DMS79 (cell line): Measurements from ENCODE around the gene TNNT3.
A peak's percentile ranks its signal among the peaks of the same experiment; 100 is the strongest.
"Not testable (repeated sequence)": the region's sequence is repeated elsewhere in the genome, so short reads cannot be mapped to it uniquely, and the experiment has no call there.

Source experiments
- DNase-seq: peaks from one replicate; lab custom pipeline; 2025; lab: John Stamatoyannopoulos, UW

The TNNT3 gene

DNA sequence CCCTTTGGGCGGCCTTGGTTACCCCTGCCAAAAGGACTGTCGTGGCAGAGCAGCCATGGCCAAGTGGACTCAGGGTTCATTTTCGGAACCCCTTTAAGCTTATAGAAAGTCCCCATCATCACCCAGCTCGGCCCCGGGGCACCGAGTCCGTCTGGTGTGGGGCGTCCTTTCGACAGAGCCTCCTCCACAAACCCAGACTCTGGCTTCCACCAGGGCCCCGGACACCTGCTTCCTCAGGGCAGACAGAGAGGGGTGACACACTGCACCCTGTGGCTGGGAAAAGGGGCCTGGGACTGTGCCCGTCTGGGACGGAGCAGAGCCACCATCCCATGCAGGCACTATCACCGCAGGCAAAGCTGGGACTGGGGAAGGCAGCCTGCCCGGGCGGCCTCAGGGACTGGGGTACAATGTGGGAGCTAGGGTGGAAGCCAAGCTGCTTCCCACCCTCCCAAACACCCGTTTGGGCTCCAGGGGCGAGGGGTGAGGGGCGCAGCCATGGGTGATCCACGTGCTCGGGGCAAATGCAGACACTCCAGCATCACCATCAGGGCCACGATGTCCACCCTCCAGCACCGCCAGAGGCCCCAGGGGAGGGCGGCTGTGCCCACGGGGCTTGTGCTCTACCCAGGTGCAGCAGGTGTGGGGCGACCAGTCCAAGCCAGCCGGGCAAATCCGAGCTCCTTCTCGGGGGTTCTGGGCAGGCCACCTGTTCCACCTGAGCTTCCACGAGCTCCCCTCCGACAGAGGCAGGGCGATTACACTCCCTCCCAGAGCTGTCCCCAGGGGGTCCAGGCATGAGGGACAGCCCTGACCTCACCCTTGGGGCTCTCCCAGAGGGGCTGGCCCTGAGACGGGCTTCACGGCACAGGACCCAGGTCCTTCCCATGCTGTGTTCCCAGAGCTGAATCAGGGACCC lies 15.9 kb downstream of the TNNT3 start:
- DNase-seq = no peak

DNA sequence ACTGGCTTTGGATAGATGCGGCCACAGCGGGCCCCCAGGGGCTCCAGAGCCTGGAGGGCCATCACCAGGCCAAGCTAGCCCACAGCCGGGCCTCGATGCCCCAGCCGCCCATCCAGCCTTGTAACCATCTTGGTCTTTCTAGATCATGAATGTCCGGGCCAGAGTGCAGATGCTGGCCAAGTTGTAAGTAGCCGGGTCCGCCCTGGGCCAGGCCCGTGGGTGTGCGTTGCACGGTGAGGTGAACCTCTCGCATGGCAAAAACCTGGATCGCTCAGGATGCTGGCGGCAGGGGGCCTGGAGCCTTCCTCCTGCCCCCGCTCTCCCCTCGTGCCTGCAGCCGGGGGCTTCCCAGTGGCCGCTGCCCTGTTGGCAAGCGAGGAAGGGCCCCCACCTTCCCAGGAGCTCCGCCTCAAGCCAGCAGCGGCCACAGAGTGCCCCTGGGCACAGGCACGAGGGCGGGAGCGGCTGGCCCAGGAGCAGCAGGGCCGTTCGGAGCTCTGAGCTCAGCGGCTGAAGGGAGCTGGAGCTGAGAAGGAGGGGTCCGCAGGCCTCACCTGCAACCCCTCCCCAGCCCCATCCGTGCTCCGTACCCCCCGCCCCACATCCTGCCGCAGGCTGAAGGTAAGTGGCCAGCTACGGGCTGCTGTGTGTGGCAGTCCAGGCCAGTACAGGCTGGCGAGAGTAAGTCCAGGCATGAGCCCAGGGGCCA lies 16.7 kb downstream of the TNNT3 start:
- DNase-seq = no peak

DNA sequence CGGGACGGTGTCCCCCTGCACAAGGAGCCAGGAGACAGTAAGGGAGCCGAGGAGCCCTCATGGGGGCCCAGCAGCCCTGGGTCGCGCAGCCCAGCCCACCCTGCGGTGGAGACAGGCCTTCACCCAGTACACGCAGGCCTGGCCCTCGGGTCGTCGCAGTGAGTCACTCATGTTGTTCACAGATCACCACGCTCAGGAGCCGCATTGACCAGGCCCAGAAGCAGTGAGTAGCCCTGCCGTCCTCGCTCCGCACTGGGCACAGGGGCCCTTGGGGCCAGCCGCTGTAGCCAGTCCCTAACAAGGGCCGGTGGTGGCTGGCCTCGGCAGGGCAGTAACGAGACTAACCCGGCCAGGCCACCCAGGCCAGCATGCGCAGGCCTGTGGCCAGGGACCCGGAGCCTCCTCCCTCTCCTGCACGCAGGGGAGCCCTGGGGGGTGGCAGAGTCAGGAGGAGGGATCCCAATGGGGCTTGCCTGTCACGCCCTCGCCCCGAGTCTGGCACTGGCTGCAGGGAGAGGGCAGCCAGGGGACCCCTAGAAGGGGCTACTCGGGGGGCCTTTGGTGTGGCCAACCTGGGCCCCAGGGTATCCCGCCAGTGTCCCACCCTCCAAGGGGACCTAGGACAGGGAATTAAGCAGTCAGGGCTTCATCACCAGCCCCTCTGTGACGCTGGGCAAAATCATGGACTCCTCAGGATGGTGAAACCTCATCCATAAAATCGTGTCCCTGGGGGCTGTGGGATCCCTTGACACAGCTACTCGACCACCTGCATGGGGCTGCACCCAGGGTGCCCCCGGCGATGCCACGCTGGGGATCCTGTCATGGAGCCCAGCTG lies 17.5 kb downstream of the TNNT3 start:
- DNase-seq = no peak

DNA sequence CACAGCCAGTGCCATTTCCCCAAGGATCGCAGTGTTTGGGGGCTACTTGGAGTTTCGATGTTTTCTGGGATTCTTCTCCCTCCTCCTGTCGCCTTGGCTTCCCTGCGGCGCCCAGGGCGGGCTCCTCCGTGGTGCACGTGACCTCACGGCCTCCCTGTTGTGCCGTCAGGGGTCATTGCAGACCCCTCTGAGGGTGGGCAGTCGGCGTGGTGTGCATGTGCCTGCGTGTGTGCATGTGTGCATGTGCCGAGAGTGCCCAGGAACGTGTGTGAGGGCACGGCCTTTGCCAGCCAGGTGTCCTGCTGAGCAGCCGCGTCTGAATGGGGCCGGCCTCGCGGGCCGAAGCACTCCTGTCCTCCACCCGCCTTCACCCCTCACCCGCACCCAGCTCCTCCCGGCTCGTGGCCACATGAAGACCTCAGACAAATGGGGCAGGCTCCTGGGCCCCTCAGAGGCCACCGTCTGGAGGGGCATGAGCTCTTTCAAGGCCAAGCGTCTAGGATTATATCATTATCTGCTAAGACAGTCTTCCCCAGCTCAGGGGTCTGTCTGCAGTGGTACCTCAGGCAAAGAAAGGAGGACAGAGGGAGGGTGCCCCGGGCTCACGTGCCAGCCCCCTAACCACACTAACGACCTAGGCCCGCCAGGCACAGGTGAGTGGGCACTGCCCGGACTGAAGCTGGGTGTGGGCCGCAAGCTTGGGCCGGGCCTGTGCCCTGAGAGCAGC lies 18.3 kb downstream of the TNNT3 start:
- DNase-seq = no peak

DNA sequence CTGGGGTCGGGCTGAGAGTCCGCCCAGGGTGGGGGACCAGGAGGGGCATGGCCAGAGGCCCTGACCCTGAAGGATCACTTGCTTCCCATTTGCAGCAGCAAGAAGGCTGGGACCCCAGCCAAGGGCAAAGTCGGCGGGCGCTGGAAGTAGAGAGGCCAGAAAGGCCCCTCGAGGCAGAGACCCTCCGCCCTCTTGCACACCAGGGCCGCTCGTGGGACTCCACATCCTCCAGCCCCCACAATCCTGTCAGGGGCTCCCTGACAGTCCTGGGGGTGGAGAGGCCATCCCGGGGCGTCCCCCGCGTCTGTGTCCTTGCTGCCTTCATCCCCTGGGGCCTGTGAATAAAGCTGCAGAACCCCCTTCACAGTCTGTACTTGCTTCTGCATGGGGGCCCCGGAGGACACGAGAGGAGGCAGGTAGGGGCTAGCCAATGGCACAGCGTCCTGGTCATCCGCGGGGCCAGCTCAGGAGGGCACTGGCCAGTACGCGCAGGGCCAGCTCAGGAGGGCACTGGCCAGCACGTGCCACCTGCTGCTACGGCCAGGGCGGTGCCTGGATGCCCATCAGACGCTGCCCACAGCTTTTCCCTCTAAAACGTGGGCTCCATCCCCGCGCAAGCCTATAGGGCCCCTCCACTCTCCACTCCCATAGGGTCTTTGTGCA lies 19.0 kb downstream of the TNNT3 start:
- no peak for DNase-seq

DNA sequence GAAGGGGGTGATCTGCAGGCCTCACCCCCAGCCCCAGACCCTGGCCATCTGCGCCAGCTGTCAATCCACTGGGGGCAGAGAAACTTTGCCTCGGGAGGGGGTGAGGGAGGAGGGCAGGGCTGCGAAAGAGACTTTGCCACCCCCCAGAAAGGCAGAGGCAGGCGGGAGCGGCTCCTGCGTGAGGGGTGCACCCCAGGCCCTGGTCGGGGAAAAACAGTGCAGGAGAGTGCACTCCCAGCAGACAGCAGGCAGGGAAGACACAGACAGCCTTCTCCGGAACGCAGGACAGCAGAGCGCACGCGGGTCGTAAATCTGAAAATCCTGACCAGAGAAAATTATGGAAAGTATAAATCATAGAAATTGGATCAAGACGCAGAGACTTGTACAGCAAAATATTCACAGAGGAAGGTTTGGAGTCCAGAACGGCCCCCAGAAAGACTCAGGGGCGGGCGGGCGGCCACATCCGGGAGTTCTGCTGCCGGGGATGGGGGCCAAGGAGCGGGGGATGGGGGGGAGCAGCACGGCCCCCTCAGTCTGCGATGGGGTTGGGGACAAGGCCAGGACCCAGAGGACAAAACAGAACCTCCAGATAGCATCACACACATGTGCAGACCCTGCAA lies 19.6 kb downstream of the TNNT3 start:
- no peak for DNase-seq

DNA sequence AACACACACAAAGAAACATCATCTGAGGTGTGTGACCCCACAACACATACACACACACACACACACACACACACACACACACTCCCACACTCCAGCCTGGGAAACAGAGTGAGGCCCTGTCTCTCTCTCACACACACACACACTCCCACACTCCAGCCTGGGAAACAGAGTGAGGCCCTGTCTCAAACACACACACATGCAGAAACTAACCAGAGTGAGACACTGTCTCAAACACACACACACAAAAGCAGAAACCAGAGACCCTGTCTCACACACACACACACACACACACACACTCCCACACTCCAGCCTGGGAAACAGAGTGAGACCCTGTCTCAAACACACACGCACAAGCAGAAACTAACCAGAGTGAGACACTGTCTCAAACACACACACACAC lies 20.3 kb downstream of the TNNT3 start:
- not testable (repeated sequence) for DNase-seq

DNA sequence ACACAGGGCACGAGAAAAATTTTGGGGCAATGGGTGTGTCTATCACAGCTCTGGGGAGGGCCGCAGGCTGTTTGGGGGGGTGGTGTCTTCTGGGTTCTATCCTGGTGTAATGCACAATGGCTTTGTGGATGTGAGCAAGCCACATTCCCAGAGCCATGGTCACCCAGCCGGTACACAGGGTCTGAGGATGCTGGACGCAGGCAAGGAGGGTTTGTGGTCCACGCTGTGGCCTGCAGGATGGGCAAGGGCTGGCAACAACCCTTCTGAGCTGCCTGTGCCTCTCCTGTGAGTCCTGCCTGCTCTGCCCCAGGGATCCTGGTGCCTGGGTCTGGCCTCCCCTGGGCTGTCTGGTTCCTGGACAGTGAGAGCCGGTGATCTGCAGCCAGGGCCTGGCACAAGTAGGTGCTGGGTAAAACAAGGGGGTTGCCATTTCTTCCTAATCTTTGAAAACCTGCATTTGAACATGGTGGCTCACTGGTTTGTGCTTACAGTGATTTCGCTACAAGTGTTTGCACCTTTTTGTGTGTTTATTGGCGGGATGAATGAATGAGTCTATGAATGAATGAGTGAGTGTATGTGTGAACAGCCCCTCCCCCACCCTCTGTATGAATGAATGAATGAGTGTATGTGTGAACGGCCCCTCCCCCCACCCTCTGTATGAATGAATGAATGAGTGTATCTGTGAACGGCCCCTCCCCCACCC lies 23.2 kb downstream of the TNNT3 start:
- DNase-seq = no peak

DNA sequence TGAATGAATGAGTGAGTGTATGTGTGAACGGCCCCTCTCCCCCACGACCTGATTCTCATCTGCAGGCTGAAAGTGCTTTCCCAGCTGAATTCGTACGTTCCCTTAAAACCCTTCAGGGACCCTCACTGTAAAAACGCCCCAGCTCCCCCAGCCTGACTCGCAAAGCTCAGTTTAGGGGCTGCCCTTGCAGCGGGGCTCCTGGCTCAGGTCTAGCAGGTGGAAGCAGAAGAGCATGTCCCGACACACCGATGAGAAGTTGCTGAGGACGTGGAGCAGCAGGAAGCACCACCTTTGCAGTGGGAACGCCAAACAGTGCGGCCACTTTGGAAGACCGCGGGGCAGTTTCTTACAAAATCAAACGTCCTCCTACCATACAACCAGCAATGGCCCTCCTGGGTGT lies 24.1 kb downstream of the TNNT3 start:
- DNase-seq = peak; percentile 19

DNA sequence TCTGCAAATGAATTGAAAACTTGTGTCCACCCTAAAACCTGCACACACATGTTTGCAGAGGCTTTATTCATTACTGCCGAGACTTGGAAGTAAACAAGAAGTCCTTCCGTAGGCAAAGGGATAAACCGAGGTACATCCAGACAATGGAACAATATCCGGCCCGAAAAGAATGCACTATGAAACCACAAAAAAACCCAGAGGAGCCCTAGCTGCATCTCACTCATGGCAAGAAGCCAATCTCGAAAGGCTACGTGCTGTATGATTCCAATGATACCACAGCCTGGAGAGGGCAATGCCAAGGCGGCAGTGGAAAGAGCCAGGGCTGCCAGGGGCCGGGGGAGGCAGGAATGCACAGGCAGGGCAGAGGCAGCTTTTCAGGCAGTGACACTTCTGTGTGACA lies 24.5 kb downstream of the TNNT3 start:
- DNase-seq = peak; percentile 46

DNA sequence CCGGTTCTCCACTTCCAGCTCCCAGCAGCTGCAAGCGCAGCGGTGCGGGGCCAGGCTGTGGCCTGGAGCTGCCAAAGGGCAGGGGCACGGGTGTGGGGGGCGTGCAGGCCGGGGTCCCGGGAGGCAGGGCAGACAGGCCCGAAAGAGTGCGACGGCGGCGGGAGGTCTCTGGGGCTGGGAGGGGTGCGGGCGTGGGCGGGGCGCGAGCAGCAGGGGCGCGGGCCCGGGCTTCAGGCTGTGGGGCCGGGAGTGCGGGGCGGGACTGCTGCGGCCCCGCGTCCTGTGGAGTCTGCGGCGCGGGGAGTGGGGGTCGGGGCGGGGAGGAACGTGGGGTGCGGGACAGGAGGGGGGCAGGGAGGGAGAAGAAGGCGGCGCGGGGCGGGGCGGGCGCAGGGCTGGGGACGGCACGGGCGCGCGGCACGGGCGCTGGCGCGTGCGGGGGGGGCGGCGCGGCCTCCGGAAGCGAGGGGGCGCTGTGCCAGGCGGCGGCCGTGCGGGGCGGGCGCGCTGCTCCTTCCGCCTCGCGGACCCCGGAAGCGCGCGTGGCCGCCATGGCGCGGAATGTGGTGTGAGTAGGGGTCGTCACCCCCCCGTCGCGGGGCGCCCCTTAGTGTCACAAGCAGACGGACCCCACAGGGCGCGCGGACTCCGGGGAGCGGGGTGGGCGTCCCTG lies 27.4 kb downstream of the TNNT3 start, which contains the start of gene MRPL23:
Gene MRPL23, plus strand, starts transcription at position 521 of the 673 bp plus-strand sequence. Its CDS starts 31 bp downstream, at position 552.
- DNase-seq = no peak

DNA sequence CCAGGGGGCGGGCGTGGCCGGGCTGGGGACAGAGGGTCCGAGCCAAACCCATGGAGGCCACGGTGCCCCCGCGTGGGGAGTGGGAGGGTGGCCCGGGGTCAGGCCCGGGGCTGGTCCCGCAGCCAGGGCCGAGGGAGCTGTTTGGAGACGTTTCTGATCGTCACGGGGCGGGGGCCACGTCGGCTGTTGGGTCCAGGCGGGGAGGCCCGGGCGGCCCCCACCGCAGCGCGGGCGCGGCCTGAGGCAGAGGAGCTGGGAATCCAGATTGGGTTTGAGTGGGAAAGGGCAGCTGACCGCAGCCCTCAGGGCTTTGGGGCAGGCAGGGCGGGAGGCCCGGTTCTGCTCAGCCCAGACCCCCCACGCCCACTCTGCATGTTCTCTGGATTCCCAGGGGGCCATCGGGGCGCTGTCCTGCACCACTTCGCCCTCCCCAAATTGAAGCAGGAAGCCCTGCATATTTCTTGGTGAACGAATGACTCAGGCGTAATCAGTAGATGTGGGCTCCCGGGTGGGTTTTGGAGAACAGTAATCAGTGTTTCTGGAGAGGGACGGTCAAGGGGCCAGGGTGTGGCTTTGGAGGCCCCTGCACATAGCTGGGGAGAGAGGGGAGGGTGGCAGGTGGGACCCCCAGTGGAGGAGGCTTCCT lies 28.2 kb downstream of the TNNT3 start:
- DNase-seq = no peak

DNA sequence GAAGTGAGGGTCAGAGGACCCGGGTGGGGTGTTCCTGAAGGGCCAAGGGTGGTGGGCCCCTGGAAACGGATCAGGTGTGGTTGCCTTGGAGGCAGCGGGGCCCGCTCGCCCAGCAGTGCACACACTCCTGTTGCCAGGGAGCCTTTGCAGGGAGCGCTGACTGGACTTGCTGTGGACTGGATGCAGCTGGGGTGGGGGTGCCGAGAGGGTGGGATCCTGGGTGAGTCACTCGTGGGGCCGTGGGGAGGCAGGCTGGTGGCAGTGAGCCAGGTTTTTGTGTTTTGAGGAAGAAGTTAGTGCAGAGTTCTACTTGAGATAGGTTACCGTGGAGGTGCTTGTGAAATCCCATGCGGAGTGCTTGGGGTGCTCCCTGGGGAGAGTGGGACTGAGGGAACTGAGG lies 28.9 kb downstream of the TNNT3 start:
- DNase-seq = no peak

DNA sequence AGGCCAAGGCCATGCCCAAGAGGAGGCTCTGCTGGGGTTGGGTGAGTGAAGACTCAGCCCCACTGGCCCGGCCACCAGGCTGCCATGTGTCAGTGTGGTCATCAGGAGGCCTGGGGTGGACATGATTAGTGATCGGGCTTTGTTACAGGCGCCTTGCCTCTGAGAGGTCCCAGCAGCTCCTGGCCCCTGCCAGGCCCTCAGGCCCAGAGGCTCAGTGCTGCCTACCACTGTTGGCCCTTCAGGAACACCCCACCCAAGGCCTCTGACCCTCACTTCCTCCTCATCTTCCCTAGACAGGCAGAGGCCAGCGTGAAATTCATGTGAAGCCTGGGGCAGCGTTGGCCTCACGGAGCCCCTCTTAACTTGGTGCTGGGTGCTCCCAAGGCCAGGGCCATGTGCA lies 29.8 kb downstream of the TNNT3 start:
- no peak for DNase-seq

DNA sequence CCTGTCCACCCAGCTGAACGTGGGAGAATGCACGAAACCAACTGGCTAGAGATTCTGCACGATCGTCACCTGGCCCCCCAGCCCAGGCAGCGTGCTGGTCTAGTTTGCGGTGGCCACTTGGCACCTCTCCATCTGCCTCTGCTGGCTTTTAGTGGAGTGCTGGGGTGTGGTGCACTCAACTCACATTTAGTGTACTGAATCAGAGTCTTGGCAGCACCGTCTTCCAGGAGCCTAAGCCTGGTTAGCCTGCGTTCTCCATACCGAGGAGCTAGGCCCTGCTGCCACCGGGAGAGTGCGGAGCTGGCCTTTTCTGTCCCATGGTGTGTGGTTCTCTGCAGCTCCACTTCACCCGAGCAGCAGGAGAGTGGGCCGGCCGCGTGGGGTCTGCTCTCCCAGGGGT lies 30.4 kb downstream of the TNNT3 start:
- no peak for DNase-seq

DNA sequence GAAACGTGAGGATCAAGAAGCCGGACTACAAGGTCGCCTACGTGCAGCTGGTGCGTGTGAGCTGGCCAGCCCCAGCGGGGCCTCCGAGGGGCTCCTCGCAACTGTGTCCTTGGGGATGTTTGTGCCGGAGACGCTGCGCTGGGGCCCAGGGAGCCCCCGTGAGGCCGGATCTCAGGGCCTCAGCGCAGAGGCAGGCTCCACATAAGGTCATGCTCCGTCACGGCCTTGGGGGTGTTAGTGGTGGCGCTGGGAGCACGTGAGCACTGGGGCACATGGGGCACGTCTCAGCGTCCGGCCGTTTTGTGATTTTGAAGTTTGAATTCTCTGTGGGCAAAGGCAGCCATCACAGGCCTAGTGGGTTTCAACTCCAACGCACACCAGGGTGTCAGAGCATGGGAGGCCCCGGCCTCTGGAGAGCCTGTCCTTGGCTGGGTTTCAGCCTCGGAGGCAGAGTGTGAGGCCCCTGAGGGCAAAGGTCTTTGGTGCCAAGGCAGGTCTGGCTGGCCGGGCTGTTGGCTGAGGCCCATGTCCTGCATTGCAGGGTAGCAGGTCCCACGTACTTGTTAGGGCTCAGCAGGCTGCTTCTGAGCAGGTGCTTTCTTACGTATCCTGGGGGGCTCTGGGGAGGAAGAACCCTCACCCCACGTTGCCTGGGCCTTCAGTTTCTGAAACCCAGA lies 33.4 kb downstream of the TNNT3 start:
- no peak for DNase-seq

DNA sequence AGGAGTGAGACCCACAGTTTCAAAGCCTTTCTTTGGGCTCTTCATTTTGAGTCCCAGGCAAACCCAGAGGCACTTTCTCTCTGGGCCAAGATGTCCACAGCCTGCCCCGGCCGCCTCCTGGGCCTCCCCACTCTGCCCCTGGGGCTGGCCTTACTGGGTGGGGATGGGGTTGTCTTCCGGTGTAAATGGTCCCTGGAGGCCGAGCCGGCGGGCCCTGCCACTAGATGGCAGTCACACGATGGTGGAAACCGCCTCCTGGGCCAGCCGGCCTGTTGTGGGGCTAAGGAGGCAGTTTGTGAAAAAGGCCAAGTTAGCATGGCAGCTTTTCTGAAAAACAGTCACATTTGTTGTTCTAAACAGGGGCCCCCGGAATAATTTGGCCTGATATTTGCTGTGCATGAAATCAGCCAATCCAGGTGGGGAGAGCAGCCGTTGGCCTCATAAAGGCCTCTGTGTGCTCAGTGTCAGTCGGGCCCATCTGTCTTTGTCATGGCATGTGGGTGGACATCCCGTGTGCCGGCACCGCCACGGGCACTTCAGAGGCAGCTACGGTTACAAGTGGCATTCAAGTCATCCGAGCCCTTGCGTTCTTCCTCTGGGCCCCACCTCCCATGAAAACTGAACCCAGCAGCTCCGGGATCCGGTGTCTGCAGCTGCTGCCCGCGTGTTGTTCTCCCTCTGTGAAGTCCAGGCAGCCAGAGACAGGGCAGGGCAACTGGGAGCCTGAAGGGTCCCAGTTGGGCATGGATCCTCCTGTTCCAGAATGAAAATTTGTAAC lies 34.2 kb downstream of the TNNT3 start:
- no peak for DNase-seq

DNA sequence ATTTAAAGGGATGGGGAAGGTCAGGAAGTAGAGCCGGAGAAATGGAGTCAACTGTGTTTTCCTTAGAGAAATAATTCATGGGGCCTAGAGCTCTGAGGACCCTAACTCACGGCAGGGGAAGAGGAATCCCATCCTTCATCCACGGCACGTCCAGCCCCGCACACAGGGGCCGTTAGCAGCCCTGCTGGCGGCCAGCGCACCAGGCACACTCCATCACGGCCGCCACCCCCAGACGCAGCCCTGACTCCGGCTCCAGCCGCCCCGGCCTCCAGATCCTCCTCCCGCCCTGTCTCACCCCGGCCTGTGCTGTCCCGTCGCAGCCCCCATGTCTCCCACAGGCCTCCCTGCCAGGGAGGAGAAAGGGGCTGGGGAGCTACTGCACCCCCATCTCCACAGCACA lies 38.9 kb downstream of the TNNT3 start:
- DNase-seq = no peak
